ENCODE measurements around the gene EYS.

- TF ChIP-seq CTCF (conservative IDR thresholded peaks at IDR 0.05) (no peak), ZFX (IDR thresholded peaks at IDR 0.05) (no peak)
Observed at GRCh38 chr6:65642776-65643175, 64.2 kb downstream of the EYS start.

Measured in C4-2B (cell line).